Measurements from ENCODE around the gene METTL16.

- TF ChIP-seq, protein P1, sequence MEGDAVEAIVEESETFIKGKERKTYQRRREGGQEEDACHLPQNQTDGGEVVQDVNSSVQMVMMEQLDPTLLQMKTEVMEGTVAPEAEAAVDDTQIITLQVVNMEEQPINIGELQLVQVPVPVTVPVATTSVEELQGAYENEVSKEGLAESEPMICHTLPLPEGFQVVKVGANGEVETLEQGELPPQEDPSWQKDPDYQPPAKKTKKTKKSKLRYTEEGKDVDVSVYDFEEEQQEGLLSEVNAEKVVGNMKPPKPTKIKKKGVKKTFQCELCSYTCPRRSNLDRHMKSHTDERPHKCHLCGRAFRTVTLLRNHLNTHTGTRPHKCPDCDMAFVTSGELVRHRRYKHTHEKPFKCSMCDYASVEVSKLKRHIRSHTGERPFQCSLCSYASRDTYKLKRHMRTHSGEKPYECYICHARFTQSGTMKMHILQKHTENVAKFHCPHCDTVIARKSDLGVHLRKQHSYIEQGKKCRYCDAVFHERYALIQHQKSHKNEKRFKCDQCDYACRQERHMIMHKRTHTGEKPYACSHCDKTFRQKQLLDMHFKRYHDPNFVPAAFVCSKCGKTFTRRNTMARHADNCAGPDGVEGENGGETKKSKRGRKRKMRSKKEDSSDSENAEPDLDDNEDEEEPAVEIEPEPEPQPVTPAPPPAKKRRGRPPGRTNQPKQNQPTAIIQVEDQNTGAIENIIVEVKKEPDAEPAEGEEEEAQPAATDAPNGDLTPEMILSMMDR (IDR thresholded peaks at IDR 0.05) = no peak
- TF ChIP-seq POLR2A (IDR thresholded peaks at IDR 0.05) = no peak
- TF ChIP-seq POLR2AphosphoS5 (IDR thresholded peaks at IDR 0.05) = no peak
Observed at GRCh38 chr17:2435862-2436261, 75.8 kb downstream of the METTL16 start.
